Prostate gland (tissue), 2 donors: ENCODE results near the gene HDHD5.

Experiments
- CTCF ChIP-seq, 4 experiments: fragments of 200-600 bp in 2 of 4; fragments of 450-650 bp in 2 of 4; sonication (generic) in 2 of 4; IDR thresholded peaks; 1 replicate in 3 of 4; 2 replicates in 1 of 4; pipeline ENCODE4 v1.5.1; 2016 to 2019; ENCODE audit warnings: antibody characterized with exemption in 4 of 4, mild to moderate bottlenecking in 2 of 4, moderate library complexity in 2 of 4
- POLR2A ChIP-seq: fragments of 450-650 bp; IDR thresholded peaks from one replicate; pipeline ENCODE4 v1.6.1; 2016; ENCODE audit warnings: antibody characterized with exemption, mild to moderate bottlenecking

GRCh38 chr22:17096071-17096470 is 63.0 kb downstream of the HDHD5 start:
- TF ChIP-seq POLR2A: no peak
- no peak for TF ChIP-seq CTCF (IDR thresholded peaks at IDR 0.05)
